H1 (cell line): ENCODE measurements around the gene KRT35. TPM values are rescaled to one million over a fixed set of nuclear protein-coding genes. Genes with fewer than 3 reads are reported as not detected.

Source experiments
- CTCF ChIA-PET: fragments of 300-600 bp; sonication (Branson Sonifier 250); formaldehyde crosslinking; loops from one replicate; lab custom pipeline; 2021; ENCODE audit not compliant: partially characterized antibody; lab: Charles Lee
- POLR2A ChIA-PET: fragments of 300-600 bp; sonication (Branson Sonifier 250); formaldehyde crosslinking; loops from one replicate; lab custom pipeline; 2021; ENCODE audit warnings: inconsistent platforms; ENCODE audit not compliant: partially characterized antibody; lab: Charles Lee
- DNase-seq, 2 experiments: peaks; one replicate each; pipeline versions ENCODE4 v3.0.0 to v3.0.0-alpha.2; 2010 to 2022; ENCODE audit warnings: low spot score in 2 of 2, low read depth in 1 of 2, mixed read lengths in 1 of 2
- FAIRE-seq: peaks from 2 replicates; lab custom pipeline; 2011; peaks lifted over from hg19 to GRCh38; lab: Jason Lieb, UNC
- H2AFZ ChIP-seq: 2 replicates; pipeline ENCODE4 v1.8.1; 2012; ENCODE audit warnings: low read length, inconsistent platforms
- H2AK5ac ChIP-seq: 2 replicates; pipeline ENCODE4 v1.6.1; 2013; ENCODE audit warnings: low read depth, low read length
- H2BK120ac ChIP-seq: replicated peaks from 2 replicates; pipeline ENCODE3; 2013; ENCODE audit warnings: low read depth, low read length, inconsistent platforms
- H2BK12ac ChIP-seq: 2 replicates; pipeline ENCODE4 v1.6.1; 2013; ENCODE audit warnings: low read depth, low read length
- H2BK15ac ChIP-seq: 2 replicates; pipeline ENCODE4 v1.6.1; 2013; ENCODE audit warnings: low read length
- H2BK20ac ChIP-seq: 2 replicates; pipeline ENCODE4 v1.6.1; 2013; ENCODE audit warnings: low read length
- H2BK5ac ChIP-seq: 2 replicates; pipeline ENCODE4 v1.6.1; 2013; ENCODE audit warnings: low read depth, low read length
- H3K14ac ChIP-seq: 2 replicates; pipeline ENCODE4 v1.6.1; 2013; ENCODE audit warnings: inconsistent platforms; ENCODE audit not compliant: insufficient read length
- H3K18ac ChIP-seq: 2 replicates; pipeline ENCODE4 v1.6.1; 2013; ENCODE audit warnings: low read length; ENCODE audit errors: extremely low read depth
- H3K23ac ChIP-seq: 2 replicates; pipeline ENCODE4 v1.6.1; 2013; ENCODE audit warnings: inconsistent platforms; ENCODE audit not compliant: insufficient read length
- H3K23me2 ChIP-seq: 2 replicates; pipeline ENCODE4 v1.6.1; 2013; ENCODE audit warnings: low read depth, low read length
- H3K27ac ChIP-seq: 2 replicates; pipeline ENCODE4 v1.6.1; 2011; ENCODE audit warnings: low read depth, low read length, inconsistent platforms
- H3K27me3 ChIP-seq, 4 experiments: replicated peaks in 1 of 4; 1 replicate in 1 of 4; 2 replicates in 3 of 4; pipeline versions ENCODE4 v1.6.1 to v1.8.1; 2011 to 2013; ENCODE audit warnings: low read length in 3 of 4, mild to moderate bottlenecking in 3 of 4, inconsistent platforms in 2 of 4, mixed read lengths in 2 of 4, moderate library complexity in 1 of 4; ENCODE audit not compliant: control insufficient read depth in 3 of 4, insufficient read depth in 3 of 4; ENCODE audit errors: extremely low read depth in 1 of 4
- H3K36me3 ChIP-seq, 4 experiments: 2 replicates each; pipeline versions ENCODE4 v1.6.1 to v1.8.1; 2011 to 2013; ENCODE audit warnings: mild to moderate bottlenecking in 4 of 4, low read length in 3 of 4, moderate library complexity in 2 of 4, control low read depth in 1 of 4, inconsistent platforms in 1 of 4; ENCODE audit not compliant: insufficient read depth in 4 of 4, control insufficient read depth in 2 of 4
- H3K4ac ChIP-seq: replicated peaks from 2 replicates; pipeline ENCODE3; 2013; ENCODE audit warnings: low read length, low read depth, mixed read lengths, inconsistent platforms; ENCODE audit not compliant: insufficient read length
- H3K4me1 ChIP-seq, 4 experiments: replicated peaks in 1 of 4; 1 replicate in 1 of 4; 2 replicates in 3 of 4; pipeline versions ENCODE4 v1.6.1 to v1.8.1; 2011 to 2013; ENCODE audit warnings: low read length in 3 of 4, inconsistent platforms in 2 of 4, mixed read lengths in 1 of 4; ENCODE audit not compliant: insufficient read depth in 4 of 4, control insufficient read depth in 3 of 4
- H3K4me2 ChIP-seq, 2 experiments: 2 replicates each; pipeline versions ENCODE4 v1.6.1 to v1.8.1; 2011 to 2013; ENCODE audit warnings: low read depth in 2 of 2, low read length in 2 of 2, control low read depth in 1 of 2, inconsistent platforms in 1 of 2, mild to moderate bottlenecking in 1 of 2; ENCODE audit not compliant: insufficient read depth in 1 of 2
- H3K4me3 ChIP-seq, 4 experiments: fragments of 200-600, 300-600 bp in 1 of 4; sonication (generic), shearing (Covaris generic), sonication (Bioruptor Twin) in 1 of 4; 2 replicates each; pipeline versions ENCODE4 v1.5.1 to v1.8.1; 2011 to 2016; ENCODE audit warnings: low read length in 4 of 4, low read depth in 3 of 4, control low read depth in 2 of 4, inconsistent platforms in 2 of 4, mild to moderate bottlenecking in 2 of 4, mixed read lengths in 1 of 4, moderate library complexity in 1 of 4; ENCODE audit not compliant: insufficient read depth in 2 of 4; ENCODE audit errors: extremely low read depth in 1 of 4
- H3K56ac ChIP-seq: replicated peaks from 2 replicates; pipeline ENCODE3; 2013; ENCODE audit warnings: low read depth, mild to moderate bottlenecking, mixed read lengths, low read length, inconsistent platforms; ENCODE audit not compliant: insufficient read length
- H3K79me1 ChIP-seq: 2 replicates; pipeline ENCODE4 v1.6.1; 2013; ENCODE audit warnings: low read depth, low read length, control low read depth
- H3K79me2 ChIP-seq, 2 experiments: 2 replicates each; pipeline versions ENCODE4 v1.6.1 to v1.8.1; 2012 to 2013; ENCODE audit warnings: low read length in 2 of 2, mild to moderate bottlenecking in 2 of 2, inconsistent platforms in 1 of 2; ENCODE audit not compliant: insufficient read depth in 2 of 2, control insufficient read depth in 1 of 2
- H3K9ac ChIP-seq, 4 experiments: replicated peaks in 1 of 4; 1 replicate in 1 of 4; 2 replicates in 3 of 4; pipeline versions ENCODE4 v1.6.1 to v1.8.1; 2011 to 2013; ENCODE audit warnings: low read depth in 3 of 4, low read length in 3 of 4, control low read depth in 2 of 4, mild to moderate bottlenecking in 2 of 4, moderate library complexity in 2 of 4, inconsistent platforms in 1 of 4; ENCODE audit errors: extremely low read depth in 1 of 4
- H3K9me3 ChIP-seq, 2 experiments: 2 replicates each; pipeline versions ENCODE4 v1.6.1 to v1.8.1; 2012 to 2013; ENCODE audit warnings: mild to moderate bottlenecking in 2 of 2, moderate library complexity in 2 of 2, control low read depth in 1 of 2, inconsistent platforms in 1 of 2, low read depth in 1 of 2, low read length in 1 of 2, mixed read lengths in 1 of 2; ENCODE audit not compliant: insufficient read depth in 2 of 2
- H4K20me1 ChIP-seq, 2 experiments: replicated peaks in 1 of 2; 2 replicates each; pipeline versions ENCODE3 to v1.8.1; 2011 to 2013; ENCODE audit warnings: inconsistent platforms in 2 of 2, low read length in 2 of 2, mild to moderate bottlenecking in 1 of 2; ENCODE audit not compliant: insufficient read depth in 2 of 2, control insufficient read depth in 1 of 2
- H4K5ac ChIP-seq: 2 replicates; pipeline ENCODE4 v1.6.1; 2013; ENCODE audit warnings: low read length, low read depth, mixed read lengths, inconsistent platforms; ENCODE audit not compliant: insufficient read length
- H4K8ac ChIP-seq: 2 replicates; pipeline ENCODE4 v1.8.0; 2013; ENCODE audit warnings: mild to moderate bottlenecking, moderate library complexity, low read length, inconsistent platforms; ENCODE audit not compliant: insufficient read depth; ENCODE audit errors: extremely low read depth
- H4K91ac ChIP-seq: replicated peaks from 2 replicates; pipeline ENCODE3; 2013; ENCODE audit warnings: low read length, mixed read lengths, inconsistent platforms; ENCODE audit not compliant: insufficient read length
- BACH1 ChIP-seq: IDR thresholded peaks from 2 replicates; pipeline ENCODE4 v1.6.1; 2012; ENCODE audit warnings: low read length, improper control_type of control experiment
- BCL11A ChIP-seq, 2 experiments: IDR thresholded peaks; one replicate each; pipeline ENCODE4 v1.6.1; 2011; ENCODE audit warnings: low read depth in 2 of 2, low read length in 2 of 2, mild to moderate bottlenecking in 2 of 2
- CHD1 ChIP-seq: IDR thresholded peaks from 2 replicates; pipeline ENCODE4 v1.6.1; 2012; ENCODE audit warnings: low read depth, low read length, improper control_type of control experiment
- CHD2 ChIP-seq: IDR thresholded peaks from 2 replicates; pipeline ENCODE4 v1.6.1; 2012; ENCODE audit warnings: low read length, improper control_type of control experiment
- CREB1 ChIP-seq: IDR thresholded peaks from 2 replicates; pipeline ENCODE4 v1.6.1; 2012; ENCODE audit warnings: inconsistent platforms
- RNF2 ChIP-seq: fragments of 200-900, 300-1000 bp; sonication (generic); IDR thresholded peaks from 2 replicates; pipeline ENCODE4 v1.7.1; 2016; ENCODE audit warnings: borderline replicate concordance, low read depth, mild to moderate bottlenecking, antibody characterized with exemption, low read length; ENCODE audit not compliant: poor library complexity, severe bottlenecking; ENCODE audit errors: missing control alignments
- SIN3A ChIP-seq, 2 experiments: IDR thresholded peaks in 1 of 2; conservative IDR thresholded peaks in 1 of 2; 2 replicates each; pipeline ENCODE4 v1.6.1; 2011 to 2012; ENCODE audit warnings: low read length in 2 of 2, improper control_type of control experiment in 1 of 2, low read depth in 1 of 2, mild to moderate bottlenecking in 1 of 2
- SP2 ChIP-seq: IDR thresholded peaks from 2 replicates; pipeline ENCODE4 v1.6.1; 2012; ENCODE audit warnings: mild to moderate bottlenecking, low read length, inconsistent platforms
- WGBS, 2 experiments: shearing (Covaris generic) in 1 of 2; methylation state at CpG; one replicate each; pipeline versions ENCODE4 v1.1.6 to v1.1.7; 2013 to 2015; ENCODE audit warnings: low lambda C conversion rate in 2 of 2, mixed read lengths in 2 of 2, inconsistent platforms in 1 of 2, low coverage in 1 of 2, missing lambda C conversion rate in 1 of 2; ENCODE audit not compliant: insufficient replicate concordance in 2 of 2, insufficient coverage in 1 of 2, insufficient read length in 1 of 2; ENCODE audit errors: extremely low coverage in 1 of 2, missing lambda C conversion rate in 1 of 2; 5-methylcytosine and 5-hydroxymethylcytosine counted together
- polyA plus RNA-seq, 7 experiments: library from polyadenylated mRNA; depleted of rRNA in 3 of 7; stranded (reverse) in 5 of 7; unstranded in 2 of 7; fragments of >200 nt in 5 of 7; fragments of 200-250 nt in 2 of 7; gene quantifications; 1 replicate in 5 of 7; 2 replicates in 1 of 7; 4 replicates in 1 of 7; pipeline versions ENCODE4 v1.2.1 to v1.2.3, GENCODE V29; 2011 to 2013; ENCODE audit warnings: missing spikeins in 2 of 7, mixed read lengths in 2 of 7
- total RNA-seq: library from RNA; stranded (reverse); fragmentation: NEBNext Ultra II Directional; extraction: Animal tissue kit (Norgen Biotek cat#: 25700); gene quantifications from 2 replicates; pipeline ENCODE4 v1.2.1, GENCODE V29; 2021

Gene KRT35
- total and polyA plus RNA-seq, 2 of the 8 experiments (the other 6 are each of a cell fraction or from before 2014, with no cell fraction given) = not detected

DNA sequence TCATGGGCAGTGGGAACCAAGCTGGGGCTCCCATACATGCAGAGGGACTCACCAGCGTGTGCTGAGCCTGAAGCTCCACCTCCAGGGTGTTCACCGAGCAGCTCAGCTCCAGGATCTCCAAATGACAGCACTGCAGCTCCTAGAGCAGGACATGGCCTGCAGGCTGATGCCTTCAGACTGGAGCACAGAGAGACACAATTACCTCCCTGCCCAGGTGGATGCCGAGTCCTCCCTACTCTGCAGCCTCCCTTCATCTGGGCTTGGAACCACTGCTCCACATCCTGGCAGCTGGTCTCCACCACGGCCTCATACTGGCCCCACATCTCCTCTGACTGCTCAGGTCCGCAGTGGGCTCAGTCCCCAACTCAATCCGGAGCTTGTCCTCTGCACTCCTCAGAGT lies 31.9 kb downstream of the KRT35 start:
- H3K23ac ChIP-seq = no peak overlapping the region
- POLR2A ChIA-PET = no interaction called here
- WGBS, 2 experiments = 92% methylated on average over 6 of the region's 6 CpGs; no CpG with 5 or more reads in 1 of the 2 experiments

More for the DNA sequence above, 31.9 kb downstream of the KRT35 start:
- Histone ChIP-seq H3K4me1 (no peaks in the 10 kb centered on the region; a peak in 1 of 7 replicates), H4K8ac (no peak overlapping the region), H2BK120ac (no peak overlapping the region), H3K79me2 (no peaks in the 10 kb centered on the region), H3K56ac (no peak overlapping the region), H3K9me3 (peaks cover 3 to 9% of the 10 kb centered on the region in 2 experiments; a peak in 2 of 4 replicates), H3K4ac (no peak overlapping the region), H3K36me3 (no peaks in the 10 kb centered on the region), H3K27me3 (no peaks in the 10 kb centered on the region; a peak in 1 of 7 replicates), H2BK15ac (no peak overlapping the region), H3K23me2 (no peaks in the 10 kb centered on the region; the same call in 1 of the 2 replicates), H2BK12ac (no peak overlapping the region), H4K5ac (no peak overlapping the region), H3K4me3 (no peak overlapping the region), H3K27ac (no peak overlapping the region), H3K9ac (no peak overlapping the region), H4K91ac (no peak overlapping the region), H4K20me1 (no peaks in the 10 kb centered on the region), H3K14ac (no peak overlapping the region), H2AFZ (no peak overlapping the region), H3K4me2 (no peak overlapping the region), H2BK20ac (no peak overlapping the region), H3K79me1 (no peaks in the 10 kb centered on the region), H2AK5ac (no peak overlapping the region), H3K18ac (no peak overlapping the region), H2BK5ac (no peak overlapping the region)
- no peak for FAIRE-seq
- TF ChIP-seq SIN3A (conservative IDR thresholded peaks at IDR 0.05 in 1 of 2, IDR thresholded peaks at IDR 0.05 in 1 of 2; ENCODE audit: low read depth in 1 of 2, low read length in 2 of 2) (no peak), BACH1 (no peak), CHD1 (no peak), CREB1 (no peak), SP2 (no peak), BCL11A (IDR thresholded peaks at IDR 0.05; ENCODE audit: low read depth in 2 of 2, low read length in 2 of 2) (no peak), RNF2 (no peak), CHD2 (no peak)
- CTCF ChIA-PET = interaction anchor here (1.0 to 3.1 kb wide), 7 partner anchors 9 to 217 kb away, joined by 3 to 10 read pairs (median 4); no protein-coding TSS in a partner anchor
- no peak for DNase-seq
